Measurements from ENCODE around the gene MAT2A. TPM values are rescaled to one million over a fixed set of nuclear protein-coding genes. Genes with fewer than 3 reads are reported as not detected.

Gene MAT2A
- total and polyA plus RNA-seq, 10 of the 15 experiments (the other 5 are each of a cell fraction or from before 2014, with no cell fraction given): 97.6 to 408 (median 290) TPM

- H3K9ac ChIP-seq (ENCODE audit: control insufficient read depth, insufficient read depth, low read length): no peak overlapping the region
- H3K4me1 ChIP-seq (ENCODE audit: control insufficient read depth, insufficient read depth, low read length): no peaks in the 10 kb centered on the region
- no peak overlapping the region for H3K27ac ChIP-seq (ENCODE audit: control insufficient read depth, insufficient read depth)
- no peak for DNase-seq (ENCODE audit: low read depth, low spot score)
- in situ Hi-C loops (cut with MboI): no loop called here
- H3K27me3 ChIP-seq (replicated peaks in 1 of 2; ENCODE audit: control insufficient read depth in 2 of 2, insufficient read depth in 2 of 2, low read length in 1 of 2): no peaks in the 10 kb centered on the region
- ChIA-PET POLR2A (no interaction called here), CTCF (interaction anchor here (0.9 to 1.6 kb wide), 4 partner anchors 10 to 146 kb away, joined by 3 to 4 read pairs (median 3); no protein-coding TSS in a partner anchor), SMC1A (ENCODE audit: uncharacterized antibody, unreplicated experiment) (interaction anchor here (1.0 to 1.3 kb wide), 2 partner anchors 15 to 27 kb away, joined by 3 to 4 read pairs; no protein-coding TSS in a partner anchor), RAD21 (ENCODE audit: unreplicated experiment) (no interaction called here)
- H3K4me2 ChIP-seq (ENCODE audit: control insufficient read depth, insufficient read depth): no peak overlapping the region
- no peak overlapping the region for H2AFZ ChIP-seq (ENCODE audit: control insufficient read depth, low read depth, low read length)
- H3K4me3 ChIP-seq: no peak overlapping the region
- H4K20me1 ChIP-seq (ENCODE audit: control insufficient read depth, insufficient read depth): no peaks in the 10 kb centered on the region
- intact Hi-C loops (cut with micrococcal nuclease; ENCODE audit: unreplicated experiment): no loop called here
- no peak for ATAC-seq
- BruUV-seq (replicated peaks): no TSS peak
- WGBS (ENCODE audit: insufficient coverage, insufficient replicate concordance, low lambda C conversion rate, missing lambda C conversion rate): 33% methylated on average over 3 of the region's 3 CpGs
- TF ChIP-seq SMC3 (IDR thresholded peaks at IDR 0.05; ENCODE audit: borderline replicate concordance, low read length): no peak
- no peak for TF ChIP-seq JUNB (IDR thresholded peaks at IDR 0.05)
- TF ChIP-seq, protein P1, sequence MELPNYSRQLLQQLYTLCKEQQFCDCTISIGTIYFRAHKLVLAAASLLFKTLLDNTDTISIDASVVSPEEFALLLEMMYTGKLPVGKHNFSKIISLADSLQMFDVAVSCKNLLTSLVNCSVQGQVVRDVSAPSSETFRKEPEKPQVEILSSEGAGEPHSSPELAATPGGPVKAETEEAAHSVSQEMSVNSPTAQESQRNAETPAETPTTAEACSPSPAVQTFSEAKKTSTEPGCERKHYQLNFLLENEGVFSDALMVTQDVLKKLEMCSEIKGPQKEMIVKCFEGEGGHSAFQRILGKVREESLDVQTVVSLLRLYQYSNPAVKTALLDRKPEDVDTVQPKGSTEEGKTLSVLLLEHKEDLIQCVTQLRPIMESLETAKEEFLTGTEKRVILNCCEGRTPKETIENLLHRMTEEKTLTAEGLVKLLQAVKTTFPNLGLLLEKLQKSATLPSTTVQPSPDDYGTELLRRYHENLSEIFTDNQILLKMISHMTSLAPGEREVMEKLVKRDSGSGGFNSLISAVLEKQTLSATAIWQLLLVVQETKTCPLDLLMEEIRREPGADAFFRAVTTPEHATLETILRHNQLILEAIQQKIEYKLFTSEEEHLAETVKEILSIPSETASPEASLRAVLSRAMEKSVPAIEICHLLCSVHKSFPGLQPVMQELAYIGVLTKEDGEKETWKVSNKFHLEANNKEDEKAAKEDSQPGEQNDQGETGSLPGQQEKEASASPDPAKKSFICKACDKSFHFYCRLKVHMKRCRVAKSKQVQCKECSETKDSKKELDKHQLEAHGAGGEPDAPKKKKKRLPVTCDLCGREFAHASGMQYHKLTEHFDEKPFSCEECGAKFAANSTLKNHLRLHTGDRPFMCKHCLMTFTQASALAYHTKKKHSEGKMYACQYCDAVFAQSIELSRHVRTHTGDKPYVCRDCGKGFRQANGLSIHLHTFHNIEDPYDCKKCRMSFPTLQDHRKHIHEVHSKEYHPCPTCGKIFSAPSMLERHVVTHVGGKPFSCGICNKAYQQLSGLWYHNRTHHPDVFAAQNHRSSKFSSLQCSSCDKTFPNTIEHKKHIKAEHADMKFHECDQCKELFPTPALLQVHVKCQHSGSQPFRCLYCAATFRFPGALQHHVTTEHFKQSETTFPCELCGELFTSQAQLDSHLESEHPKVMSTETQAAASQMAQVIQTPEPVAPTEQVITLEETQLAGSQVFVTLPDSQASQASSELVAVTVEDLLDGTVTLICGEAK (IDR thresholded peaks at IDR 0.05; ENCODE audit: borderline replicate concordance): no peak
- TF ChIP-seq, protein P2, sequence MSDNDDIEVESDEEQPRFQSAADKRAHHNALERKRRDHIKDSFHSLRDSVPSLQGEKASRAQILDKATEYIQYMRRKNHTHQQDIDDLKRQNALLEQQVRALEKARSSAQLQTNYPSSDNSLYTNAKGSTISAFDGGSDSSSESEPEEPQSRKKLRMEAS (IDR thresholded peaks at IDR 0.05; ENCODE audit: low read depth, low read length): no peak
- no peak for TF ChIP-seq NR2C2 (IDR thresholded peaks at IDR 0.05; ENCODE audit: borderline replicate concordance, control insufficient read depth, insufficient read length, low read depth)
- TF ChIP-seq, protein P3, sequence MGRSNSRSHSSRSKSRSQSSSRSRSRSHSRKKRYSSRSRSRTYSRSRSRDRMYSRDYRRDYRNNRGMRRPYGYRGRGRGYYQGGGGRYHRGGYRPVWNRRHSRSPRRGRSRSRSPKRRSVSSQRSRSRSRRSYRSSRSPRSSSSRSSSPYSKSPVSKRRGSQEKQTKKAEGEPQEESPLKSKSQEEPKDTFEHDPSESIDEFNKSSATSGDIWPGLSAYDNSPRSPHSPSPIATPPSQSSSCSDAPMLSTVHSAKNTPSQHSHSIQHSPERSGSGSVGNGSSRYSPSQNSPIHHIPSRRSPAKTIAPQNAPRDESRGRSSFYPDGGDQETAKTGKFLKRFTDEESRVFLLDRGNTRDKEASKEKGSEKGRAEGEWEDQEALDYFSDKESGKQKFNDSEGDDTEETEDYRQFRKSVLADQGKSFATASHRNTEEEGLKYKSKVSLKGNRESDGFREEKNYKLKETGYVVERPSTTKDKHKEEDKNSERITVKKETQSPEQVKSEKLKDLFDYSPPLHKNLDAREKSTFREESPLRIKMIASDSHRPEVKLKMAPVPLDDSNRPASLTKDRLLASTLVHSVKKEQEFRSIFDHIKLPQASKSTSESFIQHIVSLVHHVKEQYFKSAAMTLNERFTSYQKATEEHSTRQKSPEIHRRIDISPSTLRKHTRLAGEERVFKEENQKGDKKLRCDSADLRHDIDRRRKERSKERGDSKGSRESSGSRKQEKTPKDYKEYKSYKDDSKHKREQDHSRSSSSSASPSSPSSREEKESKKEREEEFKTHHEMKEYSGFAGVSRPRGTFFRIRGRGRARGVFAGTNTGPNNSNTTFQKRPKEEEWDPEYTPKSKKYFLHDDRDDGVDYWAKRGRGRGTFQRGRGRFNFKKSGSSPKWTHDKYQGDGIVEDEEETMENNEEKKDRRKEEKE (IDR thresholded peaks at IDR 0.05): no peak
- TF ChIP-seq SMAD5 (IDR thresholded peaks at IDR 0.05; ENCODE audit: low read depth): no peak
- TF ChIP-seq, protein P4, sequence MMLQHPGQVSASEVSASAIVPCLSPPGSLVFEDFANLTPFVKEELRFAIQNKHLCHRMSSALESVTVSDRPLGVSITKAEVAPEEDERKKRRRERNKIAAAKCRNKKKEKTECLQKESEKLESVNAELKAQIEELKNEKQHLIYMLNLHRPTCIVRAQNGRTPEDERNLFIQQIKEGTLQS (IDR thresholded peaks at IDR 0.05; ENCODE audit: borderline replicate concordance, extremely low read depth, low read depth, low read length): no peak
- TF ChIP-seq ESRRA (IDR thresholded peaks at IDR 0.05; ENCODE audit: low read length): no peak
- no peak for TF ChIP-seq ZNF622 (IDR thresholded peaks at IDR 0.05)
- no peak for TF ChIP-seq CHD2 (IDR thresholded peaks at IDR 0.05; ENCODE audit: borderline replicate concordance, low read depth, low read length)
- TF ChIP-seq POLR2AphosphoS5 (IDR thresholded peaks at IDR 0.05; ENCODE audit: low read length): no peak
- H3K79me2 ChIP-seq (ENCODE audit: control insufficient read depth, insufficient read depth, low read length): no peaks in the 10 kb centered on the region
- no peaks in the 10 kb centered on the region for H3K36me3 ChIP-seq (ENCODE audit: control insufficient read depth in 2 of 2, insufficient read depth in 2 of 2, low read length in 1 of 2)
- FAIRE-seq: no peak
- no peaks in the 10 kb centered on the region for H3K9me3 ChIP-seq (replicated peaks; ENCODE audit: control insufficient read depth, insufficient read depth, low read length)
Observed at GRCh38 chr2:85490861-85491755, 47.9 kb upstream of the MAT2A start.
